ENCODE data around the gene HS6ST2.
A peak's percentile ranks its signal among the peaks of the same experiment; 100 is the strongest.
"Not testable (repeated sequence)": the region's sequence is repeated elsewhere in the genome, so short reads cannot be mapped to it uniquely, and the experiment has no call there.

Gene HS6ST2

DNA sequence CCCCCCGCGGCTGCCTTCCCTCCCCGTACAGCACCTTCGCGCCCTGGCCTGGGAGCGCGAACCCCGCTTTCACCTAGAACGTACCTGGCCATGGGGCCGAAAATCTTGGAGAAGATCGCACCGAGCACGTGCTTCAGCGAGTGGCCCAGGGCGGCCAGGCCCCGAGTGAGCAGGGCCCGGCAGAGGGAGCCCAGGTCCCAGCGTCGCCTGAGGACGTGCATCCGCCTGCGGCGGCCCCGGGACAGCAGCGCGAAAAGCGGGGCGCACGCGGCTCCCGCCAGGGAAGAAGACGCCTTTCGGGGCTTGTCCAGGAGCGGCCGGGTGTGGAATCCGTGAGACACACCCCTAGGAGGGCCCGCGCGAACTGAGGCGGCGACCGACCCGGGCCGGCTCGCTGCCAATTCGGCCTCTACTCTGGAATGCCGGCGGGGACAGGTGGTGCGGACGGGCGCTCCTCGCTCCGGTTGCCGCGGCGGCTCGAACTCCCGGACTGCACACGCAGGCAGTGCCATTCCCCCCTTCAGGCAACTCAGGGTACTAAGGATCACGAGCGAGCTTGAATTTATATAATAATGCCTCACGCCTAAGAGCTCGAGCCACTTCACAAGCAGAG, at the start of gene HS6ST2:
Gene HS6ST2, minus strand, starts transcription at position 539 of the 613 bp plus-strand sequence.
- DNase-seq (ENCODE audit: low read depth in 2 of 2) = peak in 1 of 2 experiments; percentile 0

DNA sequence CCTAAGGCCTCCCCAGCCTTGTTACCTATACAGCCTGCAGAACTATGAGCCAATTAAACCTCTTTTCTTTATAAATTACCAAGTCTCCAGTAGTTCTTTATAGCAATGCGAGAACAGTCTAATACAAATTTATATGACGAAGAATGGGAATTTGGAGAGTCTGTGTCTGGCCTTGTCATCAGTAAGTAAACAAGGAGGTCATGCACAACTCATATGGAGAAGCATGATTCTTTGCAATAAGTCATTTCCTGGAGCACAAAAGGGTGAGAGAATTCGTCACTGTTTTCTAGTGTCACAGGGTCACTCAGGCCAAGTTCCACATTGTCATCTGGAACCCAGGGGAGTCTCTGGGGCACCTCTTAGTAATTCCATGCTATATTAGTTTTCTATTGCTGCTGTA, 49.0 kb upstream of the HS6ST2 start:
- no peak for DNase-seq (ENCODE audit: low read depth in 2 of 2)

DNA sequence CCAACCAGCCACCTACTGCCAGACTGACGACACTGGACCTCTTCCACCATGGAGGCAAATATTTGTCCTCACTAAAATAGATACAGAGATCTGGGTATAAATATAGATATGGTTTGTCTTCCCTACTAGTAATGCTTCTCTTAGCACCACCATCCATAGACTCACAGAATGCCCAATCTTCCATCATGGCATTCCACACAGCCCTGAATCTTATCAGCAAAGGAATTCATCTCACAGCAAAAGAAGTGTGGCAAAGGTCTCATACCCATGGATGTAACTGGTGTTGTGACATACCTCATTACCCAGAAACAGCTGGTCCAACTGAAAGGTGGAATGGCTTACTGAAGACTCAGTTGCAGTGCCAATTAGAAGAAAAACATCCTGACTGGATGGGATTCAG, 47.2 kb upstream of the HS6ST2 start:
- no peak for DNase-seq (ENCODE audit: low read depth in 2 of 2)

DNA sequence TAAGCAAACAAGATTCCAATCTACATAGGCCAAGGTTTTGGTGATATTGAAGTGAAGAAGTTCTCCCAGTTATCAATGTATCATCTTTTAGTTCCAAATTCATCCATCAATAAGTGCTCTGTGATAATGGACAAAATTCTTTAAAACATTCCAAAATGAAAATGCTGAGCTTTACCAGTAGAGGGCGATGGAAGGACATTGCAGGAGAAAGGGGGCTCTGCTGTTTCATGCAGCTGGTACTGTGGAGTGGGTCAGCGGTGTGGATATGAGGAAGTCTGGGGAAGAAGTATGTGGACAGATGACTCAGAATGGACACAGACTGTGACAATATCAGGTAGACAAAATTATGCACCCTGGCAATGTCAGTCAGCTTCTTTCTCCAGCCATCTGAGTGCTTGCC, 46.6 kb upstream of the HS6ST2 start:
- no peak for DNase-seq (ENCODE audit: low read depth in 2 of 2)

DNA sequence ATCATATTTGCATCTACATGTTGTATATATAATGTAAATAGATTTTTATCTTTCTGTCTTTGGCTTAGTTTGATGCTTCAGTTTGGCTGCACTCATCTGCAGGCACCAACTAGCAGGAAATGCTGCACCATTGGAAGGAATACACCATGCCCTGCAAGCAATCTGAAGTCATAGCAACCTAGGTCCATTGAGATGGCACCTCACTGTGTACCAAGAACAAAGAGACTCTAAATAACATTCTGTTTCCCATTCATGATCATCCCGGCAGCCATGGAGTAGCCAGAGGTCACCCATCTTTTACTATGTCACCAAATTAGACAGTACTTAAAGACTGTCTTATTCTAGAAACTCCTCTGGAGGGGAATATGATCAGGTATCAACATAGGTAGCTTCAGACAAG, 40.8 kb upstream of the HS6ST2 start:
- no peak for DNase-seq (ENCODE audit: low read depth in 2 of 2)

DNA sequence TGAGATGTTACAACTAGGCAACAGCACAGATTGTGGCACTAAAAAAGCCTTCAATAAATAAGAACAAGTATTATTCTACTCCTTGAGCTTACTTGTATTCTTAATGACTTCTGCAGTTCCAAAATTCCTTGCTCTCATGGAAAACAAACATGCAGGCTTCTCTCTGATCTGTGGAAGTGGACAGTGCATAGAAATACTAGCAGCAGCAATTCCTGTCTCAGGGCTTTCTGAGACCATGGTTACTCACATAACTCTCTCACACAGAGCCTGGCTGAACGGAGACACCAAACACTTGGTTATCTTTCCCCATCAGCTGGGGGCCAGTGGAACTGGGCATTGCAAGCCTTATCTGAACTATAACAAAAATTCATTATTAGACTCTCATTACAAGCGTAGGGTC, 32.4 kb upstream of the HS6ST2 start:
- no peak for DNase-seq (ENCODE audit: low read depth in 2 of 2)

DNA sequence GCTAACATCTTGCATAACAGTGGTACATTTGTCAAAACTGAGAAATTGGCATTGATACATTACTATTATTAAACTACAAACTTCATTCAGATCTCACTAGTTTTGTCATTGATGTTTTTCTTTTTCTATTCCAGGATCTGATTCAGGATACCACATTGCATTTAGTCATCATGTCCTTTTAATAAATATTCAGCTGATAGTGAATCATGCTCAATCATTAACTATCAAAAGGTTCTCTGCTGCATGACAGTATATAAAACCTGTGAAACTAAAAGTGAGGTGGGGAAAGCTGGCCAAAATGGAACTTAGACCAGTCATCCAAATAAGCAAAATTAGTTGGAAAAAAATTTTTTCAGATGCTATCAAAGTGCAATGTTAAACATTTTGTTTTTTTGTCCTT, 28.1 kb upstream of the HS6ST2 start:
- DNase-seq (ENCODE audit: low read depth in 2 of 2) = no peak

DNA sequence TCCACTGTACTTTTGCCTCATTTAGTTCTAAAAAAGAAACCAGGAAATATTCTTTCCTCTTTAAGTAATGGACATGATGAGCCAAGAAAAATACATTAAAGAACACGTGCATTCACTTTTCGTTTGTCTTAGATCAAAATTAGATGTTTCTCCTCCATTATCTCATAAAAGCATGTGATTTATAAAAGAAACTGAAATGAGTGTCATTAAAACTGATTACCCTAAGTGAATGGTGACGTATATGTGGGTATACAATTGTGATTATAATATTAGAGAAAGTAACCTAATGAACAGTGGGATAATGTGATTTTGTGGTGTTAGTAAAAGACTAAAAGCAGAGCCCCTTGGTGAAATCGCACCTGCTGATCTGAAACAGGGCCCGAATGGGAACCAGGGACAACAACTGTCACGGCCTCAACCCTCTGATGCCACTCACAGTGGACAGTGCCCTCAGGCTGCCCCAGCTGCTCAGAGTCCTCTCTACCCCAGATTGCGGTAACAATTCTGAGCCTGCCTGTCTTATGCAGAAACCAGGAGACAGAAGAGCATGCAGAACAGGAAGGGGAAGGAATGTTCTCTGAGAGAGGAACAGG, 25.7 kb upstream of the HS6ST2 start:
- DNase-seq (ENCODE audit: low read depth in 2 of 2) = no peak

DNA sequence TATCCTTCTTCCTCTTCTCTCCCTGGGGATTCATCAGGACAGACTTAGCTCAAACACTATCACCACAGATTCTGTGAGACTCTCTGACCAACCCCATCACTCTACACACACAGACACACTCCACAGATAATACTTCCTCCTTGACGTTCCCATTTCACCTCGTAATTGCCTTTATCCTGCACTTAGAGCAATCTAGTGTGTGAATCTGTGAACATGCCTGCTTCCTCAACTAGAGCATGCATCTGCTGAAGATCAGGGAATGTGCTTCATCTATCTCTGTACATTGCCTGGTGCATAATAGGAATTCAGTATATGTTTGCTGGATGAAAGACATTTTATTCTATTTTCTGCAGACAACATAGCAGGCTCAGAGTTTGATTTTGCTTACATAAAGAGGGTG, 25.1 kb upstream of the HS6ST2 start:
- no peak for DNase-seq (ENCODE audit: low read depth in 2 of 2)

DNA sequence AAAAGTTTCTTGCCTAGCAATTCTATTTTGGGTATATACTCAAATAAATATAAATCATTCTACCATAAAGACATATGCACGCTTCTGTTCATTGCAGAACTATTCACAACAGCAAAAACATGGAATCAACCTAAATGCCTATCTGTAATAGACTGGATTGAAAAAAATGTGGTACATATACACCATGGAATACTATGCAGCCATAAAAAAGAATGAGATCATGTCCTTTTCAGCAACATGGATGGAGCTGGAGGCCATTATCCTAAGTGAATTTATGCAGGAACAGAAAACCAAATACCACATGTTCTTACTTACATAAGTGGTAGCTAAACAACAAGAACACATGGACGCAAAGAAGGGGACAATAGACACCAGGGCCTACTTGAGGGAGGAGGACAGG, 21.6 kb upstream of the HS6ST2 start:
- DNase-seq (ENCODE audit: low read depth in 2 of 2) = not testable (repeated sequence)

DNA sequence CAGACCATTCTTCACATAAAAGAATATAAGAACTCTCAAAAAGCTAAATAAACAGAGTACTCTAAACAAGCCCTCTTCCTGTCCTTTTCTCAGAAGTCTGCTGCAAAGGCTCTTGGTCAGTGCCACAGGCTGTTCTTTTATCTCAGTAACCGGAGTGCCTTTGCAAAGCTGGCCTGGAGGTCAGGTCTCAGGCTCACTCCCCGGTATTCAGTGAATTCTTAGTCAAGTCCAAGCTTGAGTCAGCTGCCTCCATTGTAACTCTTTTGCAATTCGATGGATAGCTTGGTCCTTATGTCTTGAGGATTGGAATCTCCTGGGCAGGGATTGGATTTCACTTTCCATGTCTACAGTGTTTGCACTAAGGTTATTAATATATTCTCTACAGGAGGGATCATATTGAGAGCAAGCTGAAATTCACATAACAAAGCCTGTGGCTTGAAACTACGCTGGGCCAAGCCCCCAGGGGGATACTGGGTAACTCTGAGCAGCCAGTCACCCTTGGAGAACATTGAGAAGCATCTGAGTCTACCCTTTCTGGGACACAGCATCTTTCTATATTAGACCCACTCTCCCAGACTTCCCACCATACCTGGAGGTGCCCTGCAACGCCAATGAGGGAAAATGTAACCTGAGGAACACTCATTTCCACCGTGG, 10.0 kb upstream of the HS6ST2 start:
- no peak for DNase-seq (ENCODE audit: low read depth in 2 of 2)

DNA sequence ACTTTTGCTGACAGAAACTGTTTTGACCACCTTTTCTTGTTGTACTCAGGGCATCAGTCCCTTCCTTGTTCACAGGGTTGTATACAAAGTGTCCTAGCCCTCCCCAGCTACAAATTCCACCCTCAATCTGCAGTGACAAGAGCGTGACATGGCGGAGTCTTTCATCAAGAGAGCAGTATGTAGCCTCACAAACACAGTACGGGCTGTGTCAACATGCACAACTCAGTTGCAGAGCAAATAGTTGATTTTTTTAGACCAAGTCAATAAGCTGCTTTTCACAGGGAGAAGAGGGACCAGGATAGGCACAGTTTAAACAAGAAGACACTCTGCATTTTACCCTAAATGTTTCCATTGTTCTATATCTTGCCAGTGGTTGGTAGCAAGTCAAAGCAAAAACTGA, 8.6 kb upstream of the HS6ST2 start:
- no peak for DNase-seq (ENCODE audit: low read depth in 2 of 2)

DNA sequence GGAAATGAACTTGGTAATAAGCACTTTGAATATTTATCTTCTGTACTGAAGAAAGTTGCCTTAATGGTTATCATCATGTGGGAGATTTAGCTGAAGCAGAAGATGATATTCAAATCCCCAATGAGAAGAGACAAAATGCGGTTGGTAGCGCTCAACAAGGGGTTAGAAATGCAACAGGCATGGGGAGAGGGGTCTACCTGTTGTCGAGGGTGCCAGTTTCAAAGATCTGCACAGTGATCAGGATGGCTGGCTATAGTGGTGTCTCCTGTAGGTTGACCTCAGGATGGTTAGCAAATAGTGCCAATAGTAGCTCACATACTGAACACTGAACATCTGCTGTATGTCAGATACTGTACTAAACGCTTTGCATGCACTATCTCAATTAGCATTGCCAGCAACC, 7.0 kb upstream of the HS6ST2 start:
- DNase-seq (ENCODE audit: low read depth in 2 of 2) = no peak

DNA sequence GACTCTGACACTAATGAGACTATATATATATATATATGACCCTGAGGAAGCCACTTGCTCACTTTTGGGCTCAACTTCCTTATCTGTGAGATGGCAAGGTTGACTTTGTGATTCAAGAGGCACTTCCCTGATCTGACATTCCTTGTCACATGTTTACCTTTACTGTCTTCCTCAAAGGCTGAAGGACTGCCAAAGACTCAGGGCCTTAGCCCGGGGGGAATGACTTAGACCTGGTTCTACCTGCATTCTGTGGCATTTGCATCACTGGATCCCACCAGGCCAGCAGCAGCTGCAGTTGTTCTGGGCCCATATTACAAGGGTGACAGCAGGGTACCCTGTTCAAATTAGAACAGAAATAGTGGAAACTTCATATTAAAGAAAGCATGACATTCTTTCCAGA, 3.1 kb upstream of the HS6ST2 start:
- no peak for DNase-seq (ENCODE audit: low read depth in 2 of 2)

DNA sequence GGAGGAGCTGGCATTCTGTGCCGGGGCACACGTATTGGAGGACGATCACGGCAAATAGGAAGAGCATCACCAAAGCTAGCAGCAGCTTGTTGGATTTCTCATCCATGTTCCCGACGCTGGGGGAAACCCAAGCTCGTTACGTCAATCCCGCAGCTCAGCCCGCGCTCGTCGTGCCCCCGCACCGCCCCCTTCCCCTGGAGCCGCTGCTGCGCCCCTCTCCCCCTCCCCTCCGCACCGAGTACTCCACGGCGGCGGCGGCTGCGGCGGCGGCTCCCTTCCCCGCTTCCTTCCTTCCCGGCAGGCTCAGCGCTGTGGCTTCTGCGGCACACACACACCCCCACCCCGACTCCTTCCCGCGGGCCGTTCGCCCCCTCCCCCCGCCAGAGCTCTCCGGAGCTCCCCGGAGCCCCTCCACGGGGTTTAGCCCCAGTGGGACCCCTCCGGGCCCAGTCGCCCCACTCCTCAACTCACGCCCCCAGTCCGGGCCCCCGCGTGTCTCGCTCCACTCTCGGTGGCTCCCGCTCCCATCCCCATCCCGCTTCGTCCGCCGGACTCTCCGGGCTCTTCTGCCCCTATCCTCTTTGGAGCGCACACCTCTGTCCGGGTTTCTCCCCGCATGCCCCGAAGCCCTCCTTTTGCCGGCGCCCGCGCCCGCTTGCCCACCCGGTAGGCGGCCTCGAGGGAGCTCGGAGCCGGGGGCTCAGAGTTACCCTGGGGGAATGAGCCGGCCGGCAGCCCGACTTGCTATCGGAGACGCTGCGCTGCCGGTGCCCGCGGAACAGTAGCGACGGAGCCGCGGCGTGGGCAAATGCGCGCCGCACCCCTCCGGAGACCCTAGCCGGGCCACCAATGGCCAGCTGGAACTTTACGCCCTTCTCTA, 978 bp downstream of the HS6ST2 start:
- DNase-seq (ENCODE audit: low read depth in 2 of 2) = no peak

DNA sequence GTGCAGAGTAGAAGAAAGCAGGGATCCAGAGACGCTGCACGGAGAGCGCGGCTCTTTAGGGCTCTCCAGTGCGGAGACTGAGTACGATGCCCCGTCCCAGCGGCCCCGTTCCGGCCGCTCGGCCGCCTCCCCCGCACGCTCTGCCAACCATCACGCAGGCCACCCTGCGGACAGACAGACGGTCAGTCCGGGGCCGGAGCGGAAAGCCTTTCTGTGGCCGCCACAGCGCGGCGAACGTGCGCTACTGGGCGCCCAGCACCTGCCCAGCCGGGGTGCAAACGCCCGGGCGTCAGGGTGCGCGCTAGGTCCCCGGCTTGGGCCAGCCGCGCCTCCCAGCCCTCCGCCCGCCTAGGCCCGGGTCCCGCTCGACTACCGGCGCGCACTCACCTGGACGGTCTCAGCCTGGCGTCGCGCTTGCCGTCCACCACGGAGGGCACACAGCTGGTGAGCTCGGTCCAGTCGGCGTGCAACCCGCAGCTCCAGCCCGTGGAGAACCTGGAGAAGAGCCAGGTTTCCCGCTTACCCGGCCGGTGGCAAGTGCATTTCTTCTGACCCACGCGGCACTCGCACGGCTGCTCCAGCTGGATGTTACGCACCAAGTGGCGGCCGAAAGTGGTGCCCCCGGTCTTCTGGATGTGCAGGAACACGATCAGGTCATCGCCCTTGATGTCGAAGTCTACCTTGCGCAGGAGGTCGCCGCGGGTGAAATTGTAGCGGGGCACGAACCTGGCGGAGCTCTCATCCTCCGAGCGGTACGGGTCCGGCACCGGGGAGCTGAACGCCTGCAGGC, 1.8 kb downstream of the HS6ST2 start:
- DNase-seq (ENCODE audit: low read depth in 2 of 2) = no peak

DNA sequence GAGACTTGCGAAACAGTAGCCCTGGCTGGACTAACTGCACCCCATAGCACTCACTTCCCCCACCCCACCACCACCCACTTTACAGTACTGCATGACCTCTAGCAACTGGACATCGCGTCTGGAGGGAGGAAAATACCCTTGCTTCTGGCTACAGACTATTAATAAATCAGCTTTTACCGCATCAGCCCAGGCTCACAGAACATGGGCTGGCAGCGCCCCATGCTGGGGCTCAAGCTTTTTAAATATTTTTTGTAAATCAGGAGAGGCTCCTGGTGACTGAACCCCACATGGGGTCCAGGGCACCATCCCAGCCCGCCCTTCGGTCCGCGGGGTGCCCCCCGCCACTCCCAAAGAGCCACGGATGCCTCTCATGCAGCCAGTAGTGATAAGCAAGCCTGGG, 2.7 kb downstream of the HS6ST2 start:
- no peak for DNase-seq (ENCODE audit: low read depth in 2 of 2)

DNA sequence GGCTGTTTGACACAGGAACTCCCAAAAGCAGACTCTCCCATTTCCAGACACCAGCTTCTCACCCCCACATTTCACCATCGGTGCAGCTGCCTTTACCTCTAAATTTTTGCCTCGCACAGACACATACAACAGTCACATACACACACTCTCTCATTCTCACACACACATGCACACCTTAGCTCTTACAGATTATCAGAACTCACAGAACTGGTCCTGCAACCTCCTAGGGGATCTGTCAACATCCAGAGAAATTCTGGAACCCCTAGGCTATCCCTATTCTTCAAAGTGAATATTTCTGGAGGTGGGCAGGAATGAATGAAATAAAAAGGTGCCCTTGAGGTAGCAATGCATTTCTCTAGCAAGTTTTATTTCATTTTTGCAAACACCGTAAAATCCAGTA, 4.1 kb downstream of the HS6ST2 start:
- no peak for DNase-seq (ENCODE audit: low read depth in 2 of 2)

DNA sequence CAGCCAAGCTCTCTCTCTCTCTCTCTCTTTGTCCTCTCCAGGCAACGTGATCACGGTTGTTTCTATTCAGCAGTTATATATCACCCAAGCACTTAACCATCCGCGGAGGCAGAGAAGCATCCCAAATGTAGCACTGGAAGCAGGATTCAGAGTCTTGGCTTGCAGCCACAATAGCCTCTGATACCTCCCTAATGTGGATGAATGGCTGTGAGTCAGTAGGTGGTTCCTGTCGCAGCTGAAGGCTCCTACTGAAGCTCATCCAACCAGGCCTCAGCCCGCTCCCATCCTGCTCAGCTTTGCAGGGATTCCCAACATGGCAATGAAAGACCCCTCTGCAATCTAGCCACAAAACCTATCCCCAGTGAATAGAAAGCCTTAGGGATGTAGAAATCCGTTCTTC, 5.1 kb downstream of the HS6ST2 start:
- DNase-seq (ENCODE audit: low read depth in 2 of 2) = no peak

DNA sequence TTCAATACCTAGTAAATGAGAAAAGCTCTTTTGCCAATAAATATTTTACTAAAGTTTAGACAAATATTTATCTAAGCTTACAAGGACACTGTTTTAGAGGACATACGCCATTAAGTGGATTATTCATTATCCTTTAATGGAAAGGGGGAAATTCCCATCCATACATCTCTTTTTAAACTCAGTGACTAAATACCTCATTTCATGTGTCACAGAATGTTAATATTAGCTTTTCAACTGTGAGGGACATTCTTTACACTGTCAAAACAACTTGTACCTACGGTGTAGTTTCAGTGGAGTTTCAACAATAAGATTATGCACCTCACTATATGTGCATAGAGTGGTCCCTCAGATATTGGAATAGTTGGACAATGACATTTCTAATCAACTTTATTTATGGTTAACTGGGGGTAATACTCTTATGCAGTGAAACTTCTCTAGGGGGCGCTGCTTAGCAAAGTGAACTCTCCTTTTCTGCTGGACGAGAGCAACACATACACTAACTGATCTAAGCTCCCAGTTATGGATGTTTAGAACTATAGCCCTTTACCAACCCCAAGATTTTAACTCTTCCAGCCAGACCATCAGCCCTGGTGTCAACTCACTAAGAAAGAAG, 9.7 kb downstream of the HS6ST2 start:
- no peak for DNase-seq (ENCODE audit: low read depth in 2 of 2)

DNA sequence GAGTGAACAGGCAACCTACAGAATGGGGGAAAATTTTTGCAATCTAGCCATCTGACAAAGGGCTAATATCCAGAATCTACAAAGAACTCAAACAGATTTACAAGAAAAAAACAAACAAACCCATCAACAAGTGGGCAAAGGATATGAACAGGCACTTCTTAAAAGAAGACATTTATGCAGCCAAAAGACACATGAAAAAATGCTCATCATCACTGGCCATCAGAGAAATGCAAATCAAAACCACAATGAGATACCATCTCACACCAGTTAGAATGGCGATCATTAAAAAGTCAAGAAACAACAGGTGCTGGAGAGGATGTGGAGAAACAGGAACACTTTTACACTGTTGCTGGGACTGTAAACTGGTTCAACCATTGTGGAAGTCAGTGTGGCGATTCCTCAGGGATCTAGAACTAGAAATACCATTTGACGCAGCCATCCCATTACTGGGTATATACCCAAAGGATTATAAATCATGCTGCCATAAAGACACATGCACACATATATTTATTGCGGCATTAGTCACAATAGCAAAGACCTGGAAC, 13.3 kb downstream of the HS6ST2 start:
- not testable (repeated sequence) for DNase-seq (ENCODE audit: low read depth in 2 of 2)

All from stimulated activated CD4-positive, alpha-beta T cell treated with anti-CD3 and anti-CD28 coated beads, Interleukin-12 subunit alpha, Interleukin-12 subunit beta, amount 100 ng/mL, for 24 hours (primary cell).